HG02970 (cell line): ENCODE data around the gene HOXA6.

ENCODE experiments used
- ATAC-seq: cut with Tn5 transposase; IDR thresholded peaks from one replicate; pipeline ENCODE4 v1.9.1; 2021; ENCODE audit warnings: mild to moderate bottlenecking, moderate library complexity, moderate number of reproducible peaks; ENCODE audit not compliant: unreplicated experiment, low FRiP score

Gene HOXA6

DNA sequence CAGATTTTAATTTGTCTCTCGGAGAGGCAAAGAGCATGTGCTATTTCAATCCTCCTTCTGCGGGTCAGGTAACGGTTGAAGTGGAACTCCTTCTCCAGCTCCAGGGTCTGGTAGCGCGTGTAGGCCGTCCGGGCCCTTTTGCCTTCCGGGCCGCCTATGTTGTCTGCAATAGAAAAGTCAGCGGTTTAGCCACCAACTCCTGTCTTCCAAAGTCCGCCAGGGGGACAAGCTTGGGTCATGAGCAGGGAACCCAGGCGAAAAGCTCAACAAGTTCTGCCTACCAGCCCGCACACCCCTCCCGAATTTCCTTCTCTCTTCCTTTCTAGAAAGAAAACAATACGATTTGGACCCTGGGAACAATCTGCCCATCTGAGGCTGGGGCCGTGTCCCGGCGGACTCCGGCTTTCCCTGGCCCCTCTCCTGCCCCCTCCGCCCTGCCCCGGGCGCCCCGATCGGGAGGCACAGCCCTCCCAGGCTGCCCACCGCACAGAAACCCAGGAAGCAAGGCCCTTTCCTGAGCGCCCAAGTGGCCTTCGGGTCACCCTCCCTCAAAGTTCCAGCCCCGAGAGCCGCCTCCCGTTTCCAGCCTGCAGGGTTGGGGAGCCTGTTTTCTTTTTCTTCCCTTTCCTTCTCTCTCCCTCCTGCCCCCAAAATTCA, 5.5 kb downstream of the HOXA6 start:
- ATAC-seq = no peak

DNA sequence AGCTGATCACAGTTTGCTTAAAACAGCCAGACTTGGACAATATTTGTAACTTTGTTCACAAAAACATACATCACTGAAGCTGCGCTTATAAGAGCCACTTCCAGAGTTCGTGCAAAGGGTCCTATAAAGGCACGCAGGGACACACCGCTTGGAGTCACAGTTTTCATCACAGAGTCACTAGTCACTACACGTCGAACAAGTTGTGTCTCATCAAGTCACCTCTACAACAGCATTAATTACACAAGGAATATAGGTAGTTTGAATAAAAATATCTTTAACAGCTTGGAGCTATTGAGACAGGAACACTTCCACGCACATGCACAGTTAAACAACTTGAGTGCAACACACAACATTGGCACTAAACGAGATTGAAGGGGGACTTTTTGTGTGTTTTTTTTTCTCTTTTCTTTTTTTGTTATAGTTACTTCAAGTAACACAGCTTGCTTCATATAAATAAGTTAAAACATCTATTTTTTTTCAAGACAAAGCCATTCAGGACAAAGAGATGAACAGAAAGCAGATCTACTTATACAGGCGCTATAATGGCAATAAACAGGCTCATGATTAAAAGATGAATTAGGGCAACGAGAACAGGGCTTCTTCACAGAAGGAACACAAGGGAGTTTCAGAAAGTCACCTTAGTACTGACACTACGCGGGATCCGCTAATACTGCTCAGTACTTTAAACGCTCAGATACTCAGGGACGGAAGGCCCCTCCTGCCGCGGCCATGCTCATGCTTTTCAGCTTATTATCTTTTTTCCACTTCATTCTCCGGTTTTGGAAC, 6.2 kb downstream of the HOXA6 start:
- ATAC-seq = no peak

- ATAC-seq = no peak
These were observed 7.3 kb downstream of the HOXA6 start for GRCh38 chr7:27140126-27140857.

GRCh38 chr7:27139334-27140125, 8.0 kb downstream of the HOXA6 start:
- ATAC-seq = no peak

DNA sequence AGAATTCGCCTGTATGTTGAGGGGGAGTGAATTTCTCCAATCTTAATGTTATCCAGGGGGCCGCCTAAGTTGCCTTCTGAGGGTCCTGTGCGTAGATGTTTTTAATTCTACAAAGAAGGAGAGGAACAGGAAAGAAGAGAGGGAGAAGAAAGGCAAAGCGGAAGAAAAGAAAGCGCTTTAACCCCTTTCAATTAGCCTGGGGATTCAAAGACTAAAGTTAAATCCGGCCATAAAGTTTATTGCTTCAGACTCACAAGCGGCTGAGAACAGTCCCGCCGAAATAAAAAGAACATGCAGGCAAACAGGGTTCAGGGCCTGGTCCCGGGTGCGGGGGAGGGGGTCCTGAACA, 8.6 kb downstream of the HOXA6 start:
- ATAC-seq = no peak

DNA sequence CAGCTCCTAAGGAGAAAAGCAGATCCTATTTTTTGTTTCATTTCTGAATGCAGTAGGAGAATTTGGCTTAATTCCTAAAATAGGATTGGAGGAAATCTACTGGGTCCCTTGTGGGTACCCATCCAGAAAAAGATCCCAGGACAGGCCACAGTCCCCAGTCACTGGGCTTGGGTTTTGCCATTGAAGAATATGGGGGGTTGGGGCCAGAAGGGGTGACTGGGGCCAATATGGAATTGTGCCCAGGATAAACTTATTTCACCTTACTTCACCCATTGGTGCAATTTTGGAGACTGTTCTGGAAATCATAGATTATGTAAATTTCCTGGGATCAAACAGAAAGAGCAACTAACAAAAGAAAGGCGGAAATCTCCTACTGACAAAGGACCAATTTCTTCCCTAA, 9.1 kb downstream of the HOXA6 start:
- no peak for ATAC-seq

- ATAC-seq = no peak
These were observed 9.8 kb downstream of the HOXA6 start for GRCh38 chr7:27137640-27138315.

GRCh38 chr7:27134392-27134791, 13.2 kb downstream of the HOXA6 start:
- no peak for ATAC-seq

- no peak for ATAC-seq
These were observed 14.0 kb downstream of the HOXA6 start for GRCh38 chr7:27133409-27134231.

DNA sequence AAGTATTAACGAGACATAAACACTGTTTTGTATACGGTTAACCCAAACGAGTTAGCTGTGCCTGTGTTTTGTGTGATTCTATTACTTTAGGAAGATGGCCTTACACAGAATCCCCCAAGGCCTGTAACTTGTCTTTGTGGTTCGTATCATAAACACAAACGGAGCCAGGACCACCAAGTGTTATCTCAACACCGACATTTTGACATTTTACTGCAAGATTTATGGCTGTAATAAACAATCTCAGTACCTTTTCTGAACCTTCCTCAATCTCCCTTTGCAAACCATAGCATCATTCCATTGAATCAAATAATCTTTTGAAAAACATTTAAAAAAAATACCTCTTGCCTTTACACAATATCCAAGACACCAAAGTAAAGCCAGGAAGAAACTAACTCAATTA, 14.6 kb downstream of the HOXA6 start:
- ATAC-seq = no peak

GRCh38 chr7:27132214-27132613, 15.4 kb downstream of the HOXA6 start:
- ATAC-seq = no peak

DNA sequence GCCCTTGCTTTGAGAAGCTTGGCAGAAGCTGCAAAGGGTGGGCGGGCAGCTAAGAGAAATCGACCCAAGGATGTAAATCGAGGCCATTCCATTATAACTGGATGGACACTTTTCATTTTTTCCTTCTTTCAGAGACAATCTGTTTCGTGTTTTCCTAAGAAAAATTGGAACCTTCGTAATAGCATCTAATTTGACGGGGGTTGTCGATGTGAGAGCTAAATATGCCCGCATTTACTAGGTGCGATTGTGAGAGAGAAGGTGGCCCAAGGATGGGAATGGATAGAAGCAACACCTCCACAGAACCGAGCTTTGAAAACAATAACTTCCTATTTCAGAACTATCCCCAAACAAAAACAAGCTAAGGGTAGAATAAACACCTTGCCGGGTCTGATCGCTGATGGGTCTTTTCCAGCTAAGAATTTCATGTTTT, 16.2 kb downstream of the HOXA6 start:
- ATAC-seq = no peak

- ATAC-seq = no peak
These were observed 16.8 kb downstream of the HOXA6 start, which contains the start of gene HOXA4 for GRCh38 chr7:27130540-27131389. Gene HOXA4, minus strand, starts transcription at chr7:27130757. Its CDS starts 24 bp downstream, at chr7:27130733.

DNA sequence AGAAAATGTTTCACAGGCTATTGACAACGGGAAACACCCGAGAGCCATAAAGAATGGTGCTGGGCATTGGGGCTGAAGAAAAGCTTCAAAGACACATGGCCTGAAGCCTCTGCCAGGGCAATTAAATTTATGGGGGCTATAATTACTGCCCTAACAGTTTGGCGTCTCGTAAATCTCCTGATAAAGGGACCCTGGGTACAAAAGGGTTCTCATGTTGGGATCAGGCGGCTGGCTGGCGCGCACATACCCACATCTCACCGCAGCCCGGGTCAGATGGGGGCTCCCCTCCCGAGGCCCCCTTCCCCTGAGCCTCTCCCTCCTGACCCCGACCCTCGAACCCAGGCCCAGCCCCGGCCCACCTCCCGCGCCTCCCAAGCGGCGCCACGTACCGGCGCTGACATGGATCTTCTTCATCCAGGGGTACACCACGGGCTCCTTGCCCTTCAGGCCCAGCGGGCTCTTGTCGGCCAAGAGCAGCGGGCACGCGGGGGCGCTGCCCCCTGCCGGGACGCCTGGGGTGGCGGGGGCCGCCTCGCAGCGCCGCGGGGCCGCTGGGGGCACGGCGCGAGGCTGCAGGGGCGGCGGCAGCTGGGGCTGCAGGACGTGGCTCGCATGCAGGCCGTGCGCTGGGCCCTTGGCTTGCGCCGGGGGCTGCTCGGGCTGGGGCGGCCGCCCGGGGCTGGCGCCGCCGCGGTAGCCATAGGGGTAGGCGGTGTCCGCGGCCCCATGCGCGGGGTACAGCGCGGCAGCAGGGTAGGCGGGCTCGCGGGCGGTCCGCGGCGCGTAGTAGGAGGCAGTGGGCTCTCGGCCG, 17.6 kb downstream of the HOXA6 start:
- ATAC-seq = no peak

GRCh38 chr7:27128776-27129728, 18.5 kb downstream of the HOXA6 start:
- ATAC-seq = no peak

DNA sequence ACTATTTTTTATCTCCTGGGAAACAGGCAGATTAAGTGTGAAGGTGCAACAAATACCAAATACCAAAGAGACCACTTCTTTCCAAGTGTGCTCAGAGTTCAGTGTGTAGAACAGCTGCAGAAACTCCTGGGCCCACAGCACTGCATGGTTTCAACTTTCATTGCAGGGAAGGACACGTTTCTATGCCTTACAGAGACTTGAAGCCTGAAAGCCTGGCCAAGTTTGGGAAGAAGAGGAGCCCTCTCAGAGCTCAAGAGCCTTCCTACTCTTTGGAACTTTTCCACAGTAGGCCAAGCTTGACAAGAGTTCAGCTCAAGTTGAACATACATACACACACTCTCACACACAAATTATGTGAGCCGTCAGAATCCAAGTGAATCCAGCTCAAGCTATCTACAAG, 19.5 kb downstream of the HOXA6 start:
- ATAC-seq = no peak
